ENCODE measurements around the gene NDUFS1. TPM values are rescaled to one million over a fixed set of nuclear protein-coding genes. Genes with fewer than 3 reads are reported as not detected.

The NDUFS1 gene
- total and polyA plus RNA-seq, 10 of the 15 experiments (the other 5 are each of a cell fraction or from before 2014, with no cell fraction given), result 62.6 to 108 (median 90.4) TPM

DNA sequence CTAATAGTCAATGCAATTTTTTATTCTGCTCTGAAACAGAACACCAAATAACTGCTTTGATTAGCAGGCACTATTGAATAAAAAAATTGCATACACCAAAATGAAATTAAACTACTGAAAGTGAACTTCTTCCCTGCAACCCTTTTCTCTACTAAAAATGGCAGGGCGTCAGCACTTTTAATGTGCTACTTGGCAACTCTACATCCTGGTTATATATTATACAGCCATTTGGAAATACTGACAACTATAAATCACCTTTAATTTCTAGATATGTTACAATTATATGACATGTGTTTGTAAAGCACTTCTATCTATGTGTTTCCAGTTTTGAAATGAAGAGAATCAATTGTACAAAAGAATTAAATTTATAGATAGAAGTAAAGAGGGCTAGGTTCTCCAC, 9.9 kb downstream of the NDUFS1 start:
- Histone ChIP-seq H3K36me3 (ENCODE audit: control insufficient read depth in 2 of 2, insufficient read depth in 2 of 2, low read length in 1 of 2) (peaks cover 2 to 12% of the 10 kb centered on the region in 2 experiments; a peak in 3 of 4 replicates), H3K27ac (ENCODE audit: control insufficient read depth, insufficient read depth) (no peak overlapping the region), H3K79me2 (ENCODE audit: control insufficient read depth, insufficient read depth, low read length) (peaks cover 11% of the 10 kb centered on the region), H3K9me3 (replicated peaks; ENCODE audit: control insufficient read depth, insufficient read depth, low read length) (no peaks in the 10 kb centered on the region), H3K4me1 (ENCODE audit: control insufficient read depth, insufficient read depth, low read length) (peaks cover 8% of the 10 kb centered on the region; the same call in 1 of the 2 replicates), H2AFZ (ENCODE audit: control insufficient read depth, low read depth, low read length) (no peak overlapping the region), H3K4me3 (no peak overlapping the region), H3K9ac (ENCODE audit: control insufficient read depth, insufficient read depth, low read length) (no peak overlapping the region), H3K27me3 (replicated peaks in 1 of 2; ENCODE audit: control insufficient read depth in 2 of 2, insufficient read depth in 2 of 2, low read length in 1 of 2) (no peaks in the 10 kb centered on the region), H3K4me2 (ENCODE audit: control insufficient read depth, insufficient read depth) (no peak overlapping the region), H4K20me1 (ENCODE audit: control insufficient read depth, insufficient read depth) (no peaks in the 10 kb centered on the region)
- in situ Hi-C loops (cut with MboI), result no loop called here
- ChIA-PET CTCF (no interaction called here), RAD21 (ENCODE audit: unreplicated experiment) (no interaction called here), SMC1A (ENCODE audit: uncharacterized antibody, unreplicated experiment) (no interaction called here), POLR2A (no interaction called here)
- BruUV-seq (replicated peaks), result no TSS peak
- FAIRE-seq (no peak), ATAC-seq (no peak), DNase-seq (ENCODE audit: low read depth, low spot score) (no peak)
- TF ChIP-seq HDAC2 (IDR thresholded peaks at IDR 0.05) (no peak), BCL11A (IDR thresholded peaks at IDR 0.05; ENCODE audit: low read depth, low read length) (no peak), TCF3 (IDR thresholded peaks at IDR 0.05; ENCODE audit: borderline replicate concordance, insufficient read depth, low read depth, low read length) (no peak), TCF7 (IDR thresholded peaks at IDR 0.05; ENCODE audit: borderline replicate concordance) (no peak), TARDBP (IDR thresholded peaks at IDR 0.05; ENCODE audit: borderline replicate concordance) (no peak), LARP7 (IDR thresholded peaks at IDR 0.05) (no peak), YY1 (IDR thresholded peaks at IDR 0.05; ENCODE audit: low read depth, low read length) (no peak), BACH1 (IDR thresholded peaks at IDR 0.05; ENCODE audit: borderline replicate concordance) (no peak), NRF1 (conservative IDR thresholded peaks at IDR 0.05; ENCODE audit: low read depth, low read length) (no peak), NFIC (IDR thresholded peaks at IDR 0.05; ENCODE audit: low read depth, low read length) (no peak), POLR2AphosphoS5 (IDR thresholded peaks at IDR 0.05; ENCODE audit: low read length) (no peak), SREBF2 (IDR thresholded peaks at IDR 0.05; ENCODE audit: low read length) (no peak), SRF (IDR thresholded peaks at IDR 0.05; ENCODE audit: low read depth in 2 of 2, low read length in 2 of 2) (no peak), NBN (IDR thresholded peaks at IDR 0.05) (no peak), RELA (IDR thresholded peaks at IDR 0.05; ENCODE audit: borderline replicate concordance, partially characterized antibody) (no peak)
- TF ChIP-seq, protein P1, sequence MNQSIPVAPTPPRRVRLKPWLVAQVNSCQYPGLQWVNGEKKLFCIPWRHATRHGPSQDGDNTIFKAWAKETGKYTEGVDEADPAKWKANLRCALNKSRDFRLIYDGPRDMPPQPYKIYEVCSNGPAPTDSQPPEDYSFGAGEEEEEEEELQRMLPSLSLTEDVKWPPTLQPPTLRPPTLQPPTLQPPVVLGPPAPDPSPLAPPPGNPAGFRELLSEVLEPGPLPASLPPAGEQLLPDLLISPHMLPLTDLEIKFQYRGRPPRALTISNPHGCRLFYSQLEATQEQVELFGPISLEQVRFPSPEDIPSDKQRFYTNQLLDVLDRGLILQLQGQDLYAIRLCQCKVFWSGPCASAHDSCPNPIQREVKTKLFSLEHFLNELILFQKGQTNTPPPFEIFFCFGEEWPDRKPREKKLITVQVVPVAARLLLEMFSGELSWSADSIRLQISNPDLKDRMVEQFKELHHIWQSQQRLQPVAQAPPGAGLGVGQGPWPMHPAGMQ (IDR thresholded peaks at IDR 0.05; ENCODE audit: borderline replicate concordance), result no peak
- TF ChIP-seq, protein P2, sequence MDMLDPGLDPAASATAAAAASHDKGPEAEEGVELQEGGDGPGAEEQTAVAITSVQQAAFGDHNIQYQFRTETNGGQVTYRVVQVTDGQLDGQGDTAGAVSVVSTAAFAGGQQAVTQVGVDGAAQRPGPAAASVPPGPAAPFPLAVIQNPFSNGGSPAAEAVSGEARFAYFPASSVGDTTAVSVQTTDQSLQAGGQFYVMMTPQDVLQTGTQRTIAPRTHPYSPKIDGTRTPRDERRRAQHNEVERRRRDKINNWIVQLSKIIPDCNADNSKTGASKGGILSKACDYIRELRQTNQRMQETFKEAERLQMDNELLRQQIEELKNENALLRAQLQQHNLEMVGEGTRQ (IDR thresholded peaks at IDR 0.05; ENCODE audit: borderline replicate concordance, low read depth, low read length), result no peak
- TF ChIP-seq, protein P3, sequence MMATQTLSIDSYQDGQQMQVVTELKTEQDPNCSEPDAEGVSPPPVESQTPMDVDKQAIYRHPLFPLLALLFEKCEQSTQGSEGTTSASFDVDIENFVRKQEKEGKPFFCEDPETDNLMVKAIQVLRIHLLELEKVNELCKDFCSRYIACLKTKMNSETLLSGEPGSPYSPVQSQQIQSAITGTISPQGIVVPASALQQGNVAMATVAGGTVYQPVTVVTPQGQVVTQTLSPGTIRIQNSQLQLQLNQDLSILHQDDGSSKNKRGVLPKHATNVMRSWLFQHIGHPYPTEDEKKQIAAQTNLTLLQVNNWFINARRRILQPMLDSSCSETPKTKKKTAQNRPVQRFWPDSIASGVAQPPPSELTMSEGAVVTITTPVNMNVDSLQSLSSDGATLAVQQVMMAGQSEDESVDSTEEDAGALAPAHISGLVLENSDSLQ (IDR thresholded peaks at IDR 0.05), result no peak
- TF ChIP-seq, protein P4, sequence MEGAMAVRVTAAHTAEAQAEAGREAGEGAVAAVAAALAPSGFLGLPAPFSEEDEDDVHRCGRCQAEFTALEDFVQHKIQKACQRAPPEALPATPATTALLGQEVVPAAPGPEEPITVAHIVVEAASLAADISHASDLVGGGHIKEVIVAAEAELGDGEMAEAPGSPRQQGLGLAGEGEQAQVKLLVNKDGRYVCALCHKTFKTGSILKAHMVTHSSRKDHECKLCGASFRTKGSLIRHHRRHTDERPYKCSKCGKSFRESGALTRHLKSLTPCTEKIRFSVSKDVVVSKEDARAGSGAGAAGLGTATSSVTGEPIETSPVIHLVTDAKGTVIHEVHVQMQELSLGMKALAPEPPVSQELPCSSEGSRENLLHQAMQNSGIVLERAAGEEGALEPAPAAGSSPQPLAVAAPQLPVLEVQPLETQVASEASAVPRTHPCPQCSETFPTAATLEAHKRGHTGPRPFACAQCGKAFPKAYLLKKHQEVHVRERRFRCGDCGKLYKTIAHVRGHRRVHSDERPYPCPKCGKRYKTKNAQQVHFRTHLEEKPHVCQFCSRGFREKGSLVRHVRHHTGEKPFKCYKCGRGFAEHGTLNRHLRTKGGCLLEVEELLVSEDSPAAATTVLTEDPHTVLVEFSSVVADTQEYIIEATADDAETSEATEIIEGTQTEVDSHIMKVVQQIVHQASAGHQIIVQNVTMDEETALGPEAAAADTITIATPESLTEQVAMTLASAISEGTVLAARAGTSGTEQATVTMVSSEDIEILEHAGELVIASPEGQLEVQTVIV (IDR thresholded peaks at IDR 0.05; ENCODE audit: borderline replicate concordance, partially characterized antibody), result no peak
- intact Hi-C loops (cut with micrococcal nuclease; ENCODE audit: unreplicated experiment), result no loop called here
- 100% methylated on average over 1 of the region's 1 CpG for WGBS (ENCODE audit: insufficient coverage, insufficient replicate concordance, low lambda C conversion rate, missing lambda C conversion rate)

Data from GM12878 (cell line).